Suprapubic skin (tissue), 4 donors: ENCODE measurements around the gene SNX1. TPM values are rescaled to one million over a fixed set of nuclear protein-coding genes. Genes with fewer than 3 reads are reported as not detected.
"Not testable (repeated sequence)": the region's sequence is repeated elsewhere in the genome, so short reads cannot be mapped to it uniquely, and the experiment has no call there.

ENCODE experiments used
- DNase-seq, 2 donors: peaks; one replicate each; pipeline ENCODE4 v3.0.0-alpha.2; 2019; ENCODE audit warnings: low spot score in 2 of 2
- H3K27ac ChIP-seq: fragments of 200-600 bp; sonication (generic); one replicate; pipeline ENCODE4 v1.5.1; 2019
- H3K27me3 ChIP-seq: fragments of 200-600 bp; sonication (generic); one replicate; pipeline ENCODE4 v1.5.1; 2019
- H3K36me3 ChIP-seq: fragments of 200-600 bp; sonication (generic); one replicate; pipeline ENCODE4 v1.5.1; 2019
- H3K4me1 ChIP-seq: fragments of 200-600 bp; sonication (generic); one replicate; pipeline ENCODE4 v1.5.1; 2019
- H3K4me3 ChIP-seq: fragments of 200-600 bp; sonication (generic); one replicate; pipeline ENCODE4 v1.5.1; 2019; ENCODE audit warnings: mild to moderate bottlenecking
- H3K9me3 ChIP-seq: fragments of 200-600 bp; sonication (generic); one replicate; pipeline ENCODE4 v1.5.1; 2019
- CTCF ChIP-seq, 2 donors: fragments of 200-600 bp in 1 of 2; fragments of 450-650 bp in 1 of 2; sonication (generic) in 1 of 2; IDR thresholded peaks; one replicate each; pipeline ENCODE4 v1.5.1; 2016 to 2019; ENCODE audit warnings: antibody characterized with exemption in 2 of 2, mild to moderate bottlenecking in 1 of 2, moderate library complexity in 1 of 2
- EP300 ChIP-seq: sonication (generic); formaldehyde crosslinking; IDR thresholded peaks from one replicate; pipeline ENCODE4 v1.6.1; 2017; ENCODE audit warnings: antibody characterized with exemption
- POLR2A ChIP-seq, 2 donors: fragments of 450-650 bp; IDR thresholded peaks; one replicate each; pipeline ENCODE4 v1.6.1; 2017; ENCODE audit warnings: antibody characterized with exemption in 2 of 2, mild to moderate bottlenecking in 2 of 2, moderate library complexity in 2 of 2
- POLR2AphosphoS5 ChIP-seq, 3 donors: sonication (generic); formaldehyde crosslinking; IDR thresholded peaks; one replicate each; pipeline ENCODE4 v1.6.1; 2017; ENCODE audit warnings: antibody characterized with exemption in 3 of 3
- WGBS: methylation state at CpG from one replicate; pipeline ENCODE4 v1.1.5; 2018; 5-methylcytosine and 5-hydroxymethylcytosine counted together
- total RNA-seq, 4 donors: library from RNA; depleted of rRNA; stranded (reverse); fragments of >200 nt; gene quantifications; one replicate each; pipeline ENCODE4 v1.1.0, GENCODE V29; 2016

Gene SNX1
- total RNA-seq, 4 donors from 2014 or later: 56.4 to 96.6 (median 68.6) TPM

GRCh38 chr15:64105113-64105704 lies 9.4 kb downstream of the SNX1 start:
- H3K9me3 ChIP-seq: no peaks in the 10 kb centered on the region
- H3K36me3 ChIP-seq: no peaks in the 10 kb centered on the region
- 60% methylated on average over 9 of the region's 9 CpGs for WGBS
- H3K4me3 ChIP-seq: no peak overlapping the region
- no peak for TF ChIP-seq POLR2AphosphoS5 (IDR thresholded peaks at IDR 0.05)
- TF ChIP-seq POLR2A (IDR thresholded peaks at IDR 0.05): no peak
- TF ChIP-seq EP300: no peak
- no peak for DNase-seq
- peaks cover 40% of the 10 kb centered on the region for H3K4me1 ChIP-seq
- no peaks in the 10 kb centered on the region for H3K27me3 ChIP-seq
- no peak overlapping the region for H3K27ac ChIP-seq

- Histone ChIP-seq H3K27me3 (no peaks in the 10 kb centered on the region), H3K4me1 (peaks cover 38% of the 10 kb centered on the region), H3K36me3 (no peaks in the 10 kb centered on the region), H3K4me3 (no peak overlapping the region), H3K9me3 (no peaks in the 10 kb centered on the region), H3K27ac (no peak overlapping the region)
- WGBS: 83% methylated on average over 1 of the region's 1 CpG
- TF ChIP-seq EP300 (no peak), POLR2AphosphoS5 (IDR thresholded peaks at IDR 0.05) (no peak), POLR2A (IDR thresholded peaks at IDR 0.05) (no peak)
- DNase-seq: no peak
These were observed 11.6 kb downstream of the SNX1 start for GRCh38 chr15:64107337-64107736.

GRCh38 chr15:64110108-64110701 lies 14.4 kb downstream of the SNX1 start:
- WGBS: 93% methylated on average over 4 of the region's 4 CpGs
- Histone ChIP-seq H3K4me1 (peaks cover 34% of the 10 kb centered on the region), H3K36me3 (peaks cover 23% of the 10 kb centered on the region)
- not testable (repeated sequence) for H3K9me3 ChIP-seq, H3K4me3 ChIP-seq, H3K27ac ChIP-seq, H3K27me3 ChIP-seq, DNase-seq

- Histone ChIP-seq H3K4me3 (no peak overlapping the region), H3K27me3 (no peaks in the 10 kb centered on the region), H3K27ac (no peak overlapping the region), H3K9me3 (no peaks in the 10 kb centered on the region), H3K36me3 (peaks cover 32% of the 10 kb centered on the region), H3K4me1 (peaks cover 25% of the 10 kb centered on the region)
- WGBS: 81% methylated on average over 3 of the region's 3 CpGs
- TF ChIP-seq POLR2A (IDR thresholded peaks at IDR 0.05): no peak
- no peak for TF ChIP-seq POLR2AphosphoS5 (IDR thresholded peaks at IDR 0.05)
- no peak for TF ChIP-seq CTCF (IDR thresholded peaks at IDR 0.05)
- no peak for TF ChIP-seq EP300
- no peak for DNase-seq
These were observed 15.3 kb downstream of the SNX1 start for GRCh38 chr15:64110950-64111678.

- Histone ChIP-seq H3K27ac (no peak overlapping the region), H3K36me3 (peaks cover 38% of the 10 kb centered on the region), H3K4me1 (peaks cover 19% of the 10 kb centered on the region), H3K9me3 (no peaks in the 10 kb centered on the region), H3K4me3 (no peak overlapping the region), H3K27me3 (no peaks in the 10 kb centered on the region)
- 59% methylated on average over 3 of the region's 3 CpGs for WGBS
- TF ChIP-seq POLR2AphosphoS5 (IDR thresholded peaks at IDR 0.05): no peak
- TF ChIP-seq POLR2A (IDR thresholded peaks at IDR 0.05): no peak
- TF ChIP-seq CTCF (IDR thresholded peaks at IDR 0.05): no peak
- TF ChIP-seq EP300: no peak
- DNase-seq: no peak
These were observed 15.9 kb downstream of the SNX1 start for GRCh38 chr15:64111679-64112050.

GRCh38 chr15:64112073-64112772 lies 16.4 kb downstream of the SNX1 start:
- Histone ChIP-seq H3K9me3 (no peaks in the 10 kb centered on the region), H3K36me3 (peaks cover 43% of the 10 kb centered on the region), H3K27me3 (no peaks in the 10 kb centered on the region), H3K4me3 (no peak overlapping the region), H3K4me1 (peaks cover 14% of the 10 kb centered on the region), H3K27ac (no peak overlapping the region)
- 71% methylated on average over 4 of the region's 4 CpGs for WGBS
- no peak for TF ChIP-seq EP300
- no peak for TF ChIP-seq POLR2AphosphoS5 (IDR thresholded peaks at IDR 0.05)
- TF ChIP-seq POLR2A (IDR thresholded peaks at IDR 0.05): no peak
- no peak for TF ChIP-seq CTCF (IDR thresholded peaks at IDR 0.05)
- no peak for DNase-seq
